GM18909 (cell line): ENCODE measurements around the gene GIPR.
"Not testable (repeated sequence)": the region's sequence is repeated elsewhere in the genome, so short reads cannot be mapped to it uniquely, and the experiment has no call there.

ENCODE experiments used
- ATAC-seq: cut with Tn5 transposase; IDR thresholded peaks from one replicate; pipeline ENCODE4 v1.9.1; 2021; ENCODE audit warnings: mild to moderate bottlenecking; ENCODE audit not compliant: unreplicated experiment, poor library complexity

Gene GIPR

GRCh38 chr19:45728683-45729082 is 60.7 kb downstream of the GIPR start:
- not testable (repeated sequence) for ATAC-seq

GRCh38 chr19:45729800-45730290 is 61.8 kb downstream of the GIPR start:
- no peak for ATAC-seq

GRCh38 chr19:45730368-45731288 is 62.6 kb downstream of the GIPR start, which contains the start of gene FBXO46:
Gene FBXO46, minus strand, starts transcription at chr19:45730896. Its CDS starts 17,401 bp downstream, at chr19:45713495.
- peak; percentile 90 for ATAC-seq
